H9 (cell line): ENCODE data around the gene STIMATE. TPM values are rescaled to one million over a fixed set of nuclear protein-coding genes. Genes with fewer than 3 reads are reported as not detected.

ENCODE experiments used
- DNase-seq: peaks from one replicate; pipeline ENCODE4 v3.0.0-alpha.2; 2017
- H2AFZ ChIP-seq: one replicate; pipeline ENCODE4 v1.6.1; 2013; ENCODE audit warnings: mild to moderate bottlenecking, low read length, control low read depth, moderate library complexity
- H2AK5ac ChIP-seq: 2 replicates; pipeline ENCODE4 v1.6.1; 2013; ENCODE audit warnings: low read length, control low read depth, mixed read lengths; ENCODE audit not compliant: insufficient read length
- H2BK120ac ChIP-seq: one replicate; pipeline ENCODE4 v1.6.1; 2013; ENCODE audit warnings: low read depth, mild to moderate bottlenecking, low read length, control low read depth, inconsistent platforms; ENCODE audit not compliant: poor library complexity, severe bottlenecking
- H2BK12ac ChIP-seq: 2 replicates; pipeline ENCODE4 v1.6.1; 2013; ENCODE audit warnings: low read length, control low read depth, mixed read lengths, low read depth; ENCODE audit not compliant: insufficient read length
- H2BK15ac ChIP-seq: 2 replicates; pipeline ENCODE4 v1.6.1; 2013; ENCODE audit warnings: low read depth, low read length, control low read depth
- H2BK20ac ChIP-seq: one replicate; pipeline ENCODE4 v1.6.1; 2013; ENCODE audit warnings: low read depth, mild to moderate bottlenecking, low read length, control low read depth, inconsistent platforms; ENCODE audit not compliant: poor library complexity, severe bottlenecking
- H2BK5ac ChIP-seq: 2 replicates; pipeline ENCODE4 v1.6.1; 2013; ENCODE audit warnings: low read length, control low read depth, mixed read lengths; ENCODE audit not compliant: insufficient read length
- H3K14ac ChIP-seq: 2 replicates; pipeline ENCODE4 v1.6.1; 2013; ENCODE audit warnings: low read length, control low read depth; ENCODE audit not compliant: insufficient read depth
- H3K18ac ChIP-seq: 2 replicates; pipeline ENCODE4 v1.6.1; 2013; ENCODE audit warnings: low read depth, mild to moderate bottlenecking, mixed read lengths, low read length, control low read depth; ENCODE audit not compliant: insufficient read length
- H3K23ac ChIP-seq: 2 replicates; pipeline ENCODE4 v1.6.1; 2013; ENCODE audit warnings: low read length, control low read depth, mixed read lengths, low read depth; ENCODE audit not compliant: insufficient read length
- H3K23me2 ChIP-seq: 2 replicates; pipeline ENCODE4 v1.6.1; 2013; ENCODE audit warnings: low read depth, mild to moderate bottlenecking, mixed read lengths, low read length, control low read depth; ENCODE audit not compliant: insufficient read length, poor library complexity, severe bottlenecking
- H3K27ac ChIP-seq: 2 replicates; pipeline ENCODE4 v1.5.1; 2013; ENCODE audit warnings: low read length, control low read depth, mixed read lengths, low read depth; ENCODE audit not compliant: insufficient read length
- H3K27me3 ChIP-seq: 2 replicates; pipeline ENCODE4 v1.6.1; 2013; ENCODE audit warnings: low read length, control low read depth, inconsistent platforms; ENCODE audit not compliant: insufficient read depth
- H3K4ac ChIP-seq: 2 replicates; pipeline ENCODE4 v1.6.1; 2013; ENCODE audit warnings: low read depth, mild to moderate bottlenecking, control low read depth, inconsistent platforms, low read length, moderate library complexity
- H3K4me1 ChIP-seq: 2 replicates; pipeline ENCODE4 v1.6.1; 2013; ENCODE audit warnings: low read length, control low read depth, inconsistent platforms; ENCODE audit not compliant: insufficient read depth
- H3K4me2 ChIP-seq: 2 replicates; pipeline ENCODE4 v1.6.1; 2013; ENCODE audit warnings: low read length, control low read depth, mixed read lengths; ENCODE audit not compliant: insufficient read length, insufficient read depth
- H3K56ac ChIP-seq: 2 replicates; pipeline ENCODE4 v1.6.1; 2013; ENCODE audit warnings: low read depth, mild to moderate bottlenecking, mixed read lengths, low read length, control low read depth; ENCODE audit not compliant: insufficient read length
- H3K79me1 ChIP-seq: 2 replicates; pipeline ENCODE4 v1.6.1; 2013; ENCODE audit warnings: low read depth, mild to moderate bottlenecking, moderate library complexity, low read length, control low read depth, inconsistent platforms; ENCODE audit not compliant: insufficient read depth, poor library complexity, severe bottlenecking
- H3K79me2 ChIP-seq: 2 replicates; pipeline ENCODE4 v1.6.1; 2013; ENCODE audit warnings: low read length, control low read depth, inconsistent platforms; ENCODE audit not compliant: insufficient read depth
- H3K9ac ChIP-seq: 2 replicates; pipeline ENCODE4 v1.6.1; 2013; ENCODE audit warnings: low read length, control low read depth, mixed read lengths; ENCODE audit not compliant: insufficient read length; ENCODE audit errors: extremely low read depth
- H3K9me3 ChIP-seq: one replicate; pipeline ENCODE4 v1.6.1; 2013; ENCODE audit warnings: low read depth, low read length, inconsistent platforms; ENCODE audit not compliant: control insufficient read depth
- H3T11ph ChIP-seq: one replicate; pipeline ENCODE4 v1.6.1; 2013; ENCODE audit warnings: mild to moderate bottlenecking, low read length, control low read depth, inconsistent platforms
- H4K20me1 ChIP-seq: one replicate; pipeline ENCODE4 v1.6.1; 2013; ENCODE audit not compliant: control insufficient read depth, insufficient read length, insufficient read depth
- H4K5ac ChIP-seq: 2 replicates; pipeline ENCODE4 v1.6.1; 2013; ENCODE audit warnings: low read depth, mild to moderate bottlenecking, mixed read lengths, low read length, control low read depth; ENCODE audit not compliant: insufficient read length
- H4K8ac ChIP-seq: replicated peaks from 2 replicates; pipeline ENCODE4 v1.6.1; 2013; ENCODE audit warnings: low read length, control low read depth, mixed read lengths, low read depth; ENCODE audit not compliant: insufficient read length
- H4K91ac ChIP-seq: 2 replicates; pipeline ENCODE4 v1.6.1; 2013; ENCODE audit warnings: low read depth, mild to moderate bottlenecking, moderate library complexity, mixed read lengths, low read length, control low read depth; ENCODE audit not compliant: insufficient read length
- H3K27ac Mint-ChIP-seq, 3 experiments: 2 replicates in 2 of 3; 3 replicates in 1 of 3; pipeline ENCODE4 v1.8.0; 2020 to 2021; ENCODE audit warnings: mixed read lengths in 3 of 3, mild to moderate bottlenecking in 1 of 3, moderate library complexity in 1 of 3
- H3K27me3 Mint-ChIP-seq: 2 replicates; pipeline ENCODE4 v1.8.0; 2021; ENCODE audit warnings: low read depth, mild to moderate bottlenecking, moderate library complexity, mixed read lengths
- H3K36me3 Mint-ChIP-seq, 3 experiments: 2 replicates in 2 of 3; 3 replicates in 1 of 3; pipeline ENCODE4 v1.8.0; 2020 to 2021; ENCODE audit warnings: low read depth in 3 of 3, mixed read lengths in 3 of 3; ENCODE audit not compliant: insufficient read depth in 1 of 3
- H3K4me1 Mint-ChIP-seq, 2 experiments: 2 replicates each; pipeline ENCODE4 v1.8.0; 2020; ENCODE audit warnings: mixed read lengths in 2 of 2
- H3K4me3 Mint-ChIP-seq, 2 experiments: 2 replicates in 1 of 2; 3 replicates in 1 of 2; pipeline ENCODE4 v1.8.0; 2020 to 2021; ENCODE audit warnings: mild to moderate bottlenecking in 2 of 2, mixed read lengths in 2 of 2, moderate library complexity in 1 of 2
- H3K9me3 Mint-ChIP-seq, 2 experiments: 2 replicates in 1 of 2; 3 replicates in 1 of 2; pipeline ENCODE4 v1.8.0; 2020; ENCODE audit warnings: mild to moderate bottlenecking in 2 of 2, mixed read lengths in 2 of 2, moderate library complexity in 1 of 2
- WGBS: extraction: QIAGEN DNeasy Blood & Tissue Kit; methylation state at CpG from one replicate; pipeline ENCODE4 v1.1.7; 2013; ENCODE audit warnings: missing lambda C conversion rate, low lambda C conversion rate, mixed read lengths; ENCODE audit not compliant: insufficient read length; ENCODE audit errors: extremely low coverage; 5-methylcytosine and 5-hydroxymethylcytosine counted together
- total RNA-seq: library from RNA; stranded (reverse); gene quantifications from 2 replicates; pipeline ENCODE4 v1.2.1, GENCODE V29; 2021
- TF ChIP-seq, protein P1 (sequence below): fragments of 200-600 bp; sonication (generic); conservative IDR thresholded peaks from 3 replicates; pipeline ENCODE4 v1.8.0; 2021; ENCODE audit warnings: antibody characterized with exemption, mild to moderate bottlenecking

STIMATE gene
- total RNA-seq, 1 experiment from 2014 or later: 25.6 TPM

DNA sequence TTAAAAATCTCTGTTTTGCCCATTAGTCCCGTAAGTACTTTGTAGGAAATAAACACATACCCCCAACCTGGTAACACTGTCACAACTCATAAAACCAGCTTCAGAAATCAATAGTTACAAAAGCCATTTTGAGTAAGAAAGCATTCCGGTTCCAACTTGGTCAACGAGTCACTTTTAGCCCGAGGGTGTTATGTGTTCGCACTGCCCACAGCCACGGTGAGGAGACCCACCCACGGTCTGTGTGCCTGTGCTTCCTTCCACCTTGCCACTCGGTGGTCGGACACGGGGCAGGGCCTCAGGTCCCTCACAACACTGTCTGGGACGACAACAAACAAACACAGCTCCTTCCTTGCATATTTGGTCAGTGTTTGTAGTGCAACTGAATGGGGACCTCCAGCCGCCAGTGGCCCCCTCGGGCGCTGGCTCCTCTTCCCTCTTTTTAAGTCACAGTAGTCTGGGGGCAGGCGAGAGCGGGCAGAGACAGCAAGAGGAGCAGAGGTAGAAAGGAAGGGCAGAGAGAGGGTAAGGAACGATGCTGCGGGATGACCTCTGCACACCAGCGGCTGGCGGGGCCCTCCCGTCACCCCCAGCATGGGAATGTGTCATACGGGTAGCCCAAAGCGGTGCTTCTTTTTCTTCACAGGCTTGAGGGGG lies 57.3 kb downstream of the STIMATE start:
- H2BK120ac ChIP-seq: no peak overlapping the region
- no peaks in the 10 kb centered on the region for H3K27me3 ChIP-seq
- H3K36me3 Mint-ChIP-seq: peaks cover 0 to 12% (median 3%) of the 10 kb centered on the region in 3 experiments; a peak in 6 of 7 replicates
- H3T11ph ChIP-seq: no peak overlapping the region
- no peak for DNase-seq
- H3K9ac ChIP-seq: no peak overlapping the region
- H3K4me3 Mint-ChIP-seq: no peak overlapping the region
- no peak overlapping the region for H2BK15ac ChIP-seq
- H3K4ac ChIP-seq: no peak overlapping the region
- no peak overlapping the region for H3K23ac ChIP-seq
- no peaks in the 10 kb centered on the region for H3K9me3 ChIP-seq
- H4K20me1 ChIP-seq: no peaks in the 10 kb centered on the region
- H2AFZ ChIP-seq: no peak overlapping the region
- H3K4me1 Mint-ChIP-seq: peaks cover 5 to 15% of the 10 kb centered on the region in 2 experiments
- no peak overlapping the region for H4K5ac ChIP-seq
- no peaks in the 10 kb centered on the region for H3K79me2 ChIP-seq
- H3K14ac ChIP-seq: no peak overlapping the region
- no peak overlapping the region for H2BK12ac ChIP-seq
- H3K56ac ChIP-seq: no peak overlapping the region
- no peak overlapping the region for H2AK5ac ChIP-seq
- no peaks in the 10 kb centered on the region for H3K23me2 ChIP-seq
- TF ChIP-seq, protein P1, sequence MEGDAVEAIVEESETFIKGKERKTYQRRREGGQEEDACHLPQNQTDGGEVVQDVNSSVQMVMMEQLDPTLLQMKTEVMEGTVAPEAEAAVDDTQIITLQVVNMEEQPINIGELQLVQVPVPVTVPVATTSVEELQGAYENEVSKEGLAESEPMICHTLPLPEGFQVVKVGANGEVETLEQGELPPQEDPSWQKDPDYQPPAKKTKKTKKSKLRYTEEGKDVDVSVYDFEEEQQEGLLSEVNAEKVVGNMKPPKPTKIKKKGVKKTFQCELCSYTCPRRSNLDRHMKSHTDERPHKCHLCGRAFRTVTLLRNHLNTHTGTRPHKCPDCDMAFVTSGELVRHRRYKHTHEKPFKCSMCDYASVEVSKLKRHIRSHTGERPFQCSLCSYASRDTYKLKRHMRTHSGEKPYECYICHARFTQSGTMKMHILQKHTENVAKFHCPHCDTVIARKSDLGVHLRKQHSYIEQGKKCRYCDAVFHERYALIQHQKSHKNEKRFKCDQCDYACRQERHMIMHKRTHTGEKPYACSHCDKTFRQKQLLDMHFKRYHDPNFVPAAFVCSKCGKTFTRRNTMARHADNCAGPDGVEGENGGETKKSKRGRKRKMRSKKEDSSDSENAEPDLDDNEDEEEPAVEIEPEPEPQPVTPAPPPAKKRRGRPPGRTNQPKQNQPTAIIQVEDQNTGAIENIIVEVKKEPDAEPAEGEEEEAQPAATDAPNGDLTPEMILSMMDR: no peak
- H2BK5ac ChIP-seq: no peak overlapping the region
- no peak overlapping the region for H4K8ac ChIP-seq
- no peak overlapping the region for H3K4me2 ChIP-seq
- H3K4me1 ChIP-seq: no peaks in the 10 kb centered on the region
- no peak overlapping the region for H3K27ac ChIP-seq
- H3K79me1 ChIP-seq: no peaks in the 10 kb centered on the region
- H2BK20ac ChIP-seq: no peak overlapping the region
- no peaks in the 10 kb centered on the region for H3K27me3 Mint-ChIP-seq
- no peak overlapping the region; a peak in 1 of 7 replicates for H3K27ac Mint-ChIP-seq
- H3K18ac ChIP-seq: no peak overlapping the region
- H3K9me3 Mint-ChIP-seq: no peaks in the 10 kb centered on the region
- H4K91ac ChIP-seq: no peak overlapping the region
- no CpG with 5 or more reads among the region's 23 CpGs for WGBS
